NCI-H524 treated with DMSO at 0.1 percent for 48 hours (cell line): ENCODE data around the gene ITM2C.

Experiments
- DNase-seq: peaks from one replicate; lab custom pipeline; 2025; lab: John Stamatoyannopoulos, UW

The ITM2C gene

GRCh38 chr2:230925879-230926765, 61.4 kb downstream of the ITM2C start:
- no peak for DNase-seq

GRCh38 chr2:230927711-230928341, 63.1 kb downstream of the ITM2C start:
- DNase-seq: no peak
